NCI-H1417 treated with DMSO at 0.1 percent for 48 hours (cell line): ENCODE measurements around the gene ZCCHC9.
"Not testable (repeated sequence)": the region's sequence is repeated elsewhere in the genome, so short reads cannot be mapped to it uniquely, and the experiment has no call there.

Experiments
- DNase-seq: peaks from one replicate; lab custom pipeline; 2025; lab: John Stamatoyannopoulos, UW

The ZCCHC9 gene

GRCh38 chr5:81308836-81309235, 7.4 kb downstream of the ZCCHC9 start:
- DNase-seq: no peak

- DNase-seq: no peak
These were observed 9.1 kb downstream of the ZCCHC9 start for GRCh38 chr5:81310402-81311063.

DNA sequence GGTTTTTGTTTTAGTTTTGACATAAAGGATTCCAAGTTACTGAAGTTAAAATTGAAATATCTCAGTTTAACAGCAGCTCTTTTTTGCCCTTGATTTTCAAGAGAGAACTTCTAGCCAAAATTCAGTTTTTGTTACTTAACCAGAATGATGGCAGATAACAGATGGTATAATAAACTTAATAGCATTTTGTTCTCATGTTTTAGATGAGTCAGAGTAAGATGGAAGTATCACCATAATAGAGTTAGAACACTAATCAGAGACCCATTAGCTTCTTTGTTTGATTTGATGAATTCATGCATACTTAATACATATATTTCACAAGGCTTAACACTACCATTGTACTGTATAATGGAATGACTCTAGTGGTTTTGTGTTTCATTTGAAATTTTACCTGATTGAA, 11.9 kb downstream of the ZCCHC9 start:
- DNase-seq: no peak

- DNase-seq: no peak
These were observed 12.3 kb downstream of the ZCCHC9 start for GRCh38 chr5:81313686-81314085.

GRCh38 chr5:81314581-81314980, 13.2 kb downstream of the ZCCHC9 start:
- DNase-seq: no peak

DNA sequence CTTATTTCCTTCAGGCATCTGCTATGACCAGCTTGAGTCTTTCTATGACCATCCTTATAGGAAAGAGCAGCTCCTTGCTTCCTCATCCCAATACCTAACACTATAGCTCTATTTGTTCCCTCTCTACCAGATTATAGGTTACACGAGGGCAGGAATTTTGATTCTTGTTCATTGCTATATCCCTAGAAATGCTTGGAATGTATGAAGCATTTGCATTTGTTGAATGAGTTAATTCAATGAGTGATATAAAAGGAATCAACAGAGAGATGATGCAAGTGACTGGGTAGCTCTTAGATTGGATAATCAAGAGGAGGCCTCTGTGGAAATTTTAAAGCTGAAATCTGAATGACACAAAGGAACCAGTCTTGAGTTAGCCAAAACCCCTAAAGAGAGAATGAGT, 13.9 kb downstream of the ZCCHC9 start:
- no peak for DNase-seq

DNA sequence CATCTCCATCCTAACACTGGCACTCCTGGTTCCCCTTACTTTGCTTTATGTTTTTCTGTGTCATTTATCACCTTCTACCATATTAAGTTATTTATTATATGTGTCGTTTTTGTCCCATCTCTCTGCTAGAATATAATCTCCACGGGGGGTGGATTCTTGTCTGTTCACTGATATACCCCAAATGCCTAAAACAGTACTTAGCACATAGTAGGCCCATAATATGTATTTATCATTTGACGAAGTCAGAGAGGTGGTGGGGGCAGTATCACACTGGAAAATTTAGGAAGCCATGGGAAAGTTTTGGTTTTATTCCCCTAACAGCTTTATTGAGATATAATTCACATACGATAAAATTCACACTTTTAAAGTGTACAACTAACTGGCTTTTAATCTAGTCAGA, 14.4 kb downstream of the ZCCHC9 start:
- DNase-seq: no peak

DNA sequence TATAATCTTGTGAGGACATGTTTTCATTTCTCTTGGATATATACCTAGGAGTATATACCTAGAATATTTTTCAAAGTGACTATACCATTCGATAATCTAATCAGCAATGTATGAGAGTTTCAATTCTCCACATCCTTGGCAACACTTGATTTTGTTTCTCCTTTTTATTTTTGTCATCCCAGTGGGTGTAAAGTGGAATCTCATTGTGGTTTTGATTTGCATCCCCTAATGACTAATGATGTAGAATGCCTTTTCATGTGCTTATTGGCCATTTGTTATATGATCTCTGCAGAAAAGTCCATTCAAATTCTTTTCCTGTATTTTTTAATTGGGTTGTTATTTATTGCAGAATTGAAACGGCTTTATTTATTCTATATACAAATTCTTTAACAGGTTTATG, 15.2 kb downstream of the ZCCHC9 start:
- DNase-seq: no peak

DNA sequence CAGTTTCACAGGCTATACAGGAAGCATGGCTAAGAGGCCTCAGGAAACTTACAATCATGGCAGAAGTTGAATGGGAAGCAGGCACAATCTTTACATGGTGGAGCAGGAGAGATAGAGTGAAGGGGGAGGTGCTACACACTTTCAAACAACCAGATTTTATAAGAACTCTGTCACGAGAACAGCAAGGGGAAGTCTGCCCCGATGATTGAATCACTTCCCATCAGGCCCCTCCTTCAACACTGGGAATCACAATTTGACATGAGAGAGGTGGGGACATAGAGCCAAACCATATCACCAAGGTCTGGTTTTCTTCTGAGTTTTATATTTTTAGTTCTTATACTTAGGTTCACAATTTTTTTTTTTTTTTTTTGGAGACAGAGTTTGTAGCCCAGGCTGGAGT, 16.1 kb downstream of the ZCCHC9 start:
- no peak for DNase-seq

- DNase-seq: no peak
These were observed 25.2 kb downstream of the ZCCHC9 start for GRCh38 chr5:81326554-81326953.

DNA sequence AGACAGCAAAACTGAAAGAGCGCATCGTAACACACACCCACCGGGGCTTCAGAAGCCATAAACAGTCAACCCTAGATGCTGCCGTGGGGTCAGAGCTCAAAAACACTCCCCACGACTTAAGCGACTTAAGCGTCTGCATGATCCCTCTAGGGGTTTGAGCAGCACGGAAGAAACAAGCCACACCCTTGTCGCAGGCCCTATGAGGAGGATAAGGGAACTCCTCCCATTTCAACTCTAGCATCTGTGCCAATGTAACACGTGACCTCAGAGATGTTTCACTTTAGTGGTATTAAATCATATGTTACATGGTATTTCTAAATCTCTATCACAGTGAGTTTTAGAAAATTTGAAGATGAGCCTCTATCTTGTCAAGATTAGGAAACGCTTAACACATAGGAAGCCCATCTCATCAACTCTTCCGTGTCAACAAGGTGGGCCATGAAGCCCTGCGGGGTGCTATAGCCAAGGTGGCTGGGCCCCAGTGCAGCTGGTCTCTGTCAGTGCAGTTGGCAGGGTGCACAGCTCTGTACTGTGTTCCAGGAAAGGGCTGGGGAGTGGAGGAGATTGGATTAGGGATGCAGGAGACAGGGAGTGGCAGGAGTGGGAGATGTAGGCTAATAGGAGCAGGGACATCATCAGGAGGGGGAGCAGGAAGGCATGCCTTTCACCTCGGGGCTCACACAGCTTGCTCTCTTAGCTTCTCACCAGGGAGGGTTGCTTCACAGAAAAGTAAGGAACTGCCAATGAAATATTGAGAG, 33.1 kb downstream of the ZCCHC9 start:
- DNase-seq: no peak

DNA sequence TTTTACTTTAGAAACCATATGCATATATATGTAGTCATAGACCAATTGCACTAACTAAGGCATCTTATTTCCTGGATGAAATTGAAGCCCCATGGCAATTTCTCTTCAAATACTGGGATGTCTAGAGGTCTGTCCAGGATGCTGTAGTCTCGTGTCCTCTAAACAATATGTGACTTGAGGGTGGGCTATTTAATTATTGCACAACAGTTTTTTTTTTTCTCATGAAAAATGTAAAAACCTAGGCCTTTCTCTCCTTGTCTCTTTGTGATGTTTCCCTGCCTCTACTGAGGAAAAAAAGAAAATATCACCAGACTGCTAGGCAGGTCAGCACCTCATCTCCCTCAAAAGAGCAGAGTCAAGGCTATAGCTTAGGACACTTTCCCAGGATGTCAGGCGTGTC, 34.6 kb downstream of the ZCCHC9 start:
- no peak for DNase-seq

DNA sequence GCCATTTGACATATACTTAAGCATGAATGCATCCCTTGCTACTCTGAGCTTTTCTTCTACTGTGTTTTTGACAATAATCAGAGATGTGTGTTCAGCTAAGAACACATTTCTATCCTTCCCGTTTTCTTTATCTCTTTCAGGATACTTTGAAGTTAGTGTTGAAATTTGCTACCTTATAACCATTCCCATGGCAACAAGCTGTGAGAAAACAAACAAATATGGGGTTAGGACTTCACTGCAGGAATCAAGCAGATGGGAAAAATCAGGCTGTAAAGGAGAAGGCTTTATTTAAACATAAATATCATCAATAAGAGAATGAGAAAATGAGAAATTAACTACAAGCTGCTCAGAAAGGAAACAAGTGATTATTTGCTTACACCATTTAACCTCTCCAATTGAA, 35.2 kb downstream of the ZCCHC9 start:
- DNase-seq: no peak

- no peak for DNase-seq
These were observed 36.4 kb downstream of the ZCCHC9 start for GRCh38 chr5:81337803-81338202.

- DNase-seq: not testable (repeated sequence)
These were observed 36.8 kb downstream of the ZCCHC9 start for GRCh38 chr5:81338213-81338612.

- DNase-seq: no peak
These were observed 43.3 kb downstream of the ZCCHC9 start for GRCh38 chr5:81344736-81345135.

- no peak for DNase-seq
These were observed 44.1 kb downstream of the ZCCHC9 start for GRCh38 chr5:81345411-81346003.

DNA sequence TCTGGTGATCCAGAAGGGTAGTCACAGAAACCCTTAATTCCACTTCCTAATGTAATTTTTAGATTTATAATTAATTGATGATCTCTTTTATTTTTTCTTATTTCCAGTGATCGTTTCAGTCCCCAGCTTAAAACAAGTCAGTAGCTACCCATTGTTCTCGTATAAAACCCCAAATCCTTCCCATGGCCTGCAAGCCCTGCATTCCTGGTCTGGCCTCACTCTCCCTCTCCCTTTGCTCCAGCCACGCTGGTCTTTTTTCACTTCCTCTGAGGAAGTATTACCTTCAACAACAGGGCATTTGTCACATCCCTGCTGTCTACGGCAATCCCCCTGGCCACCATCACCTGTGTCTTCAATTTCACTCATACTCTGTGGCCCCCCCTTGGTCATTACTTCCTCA, 47.8 kb downstream of the ZCCHC9 start:
- no peak for DNase-seq

- no peak for DNase-seq
These were observed 49.1 kb downstream of the ZCCHC9 start for GRCh38 chr5:81350507-81350906.

GRCh38 chr5:81353189-81353588, 51.8 kb downstream of the ZCCHC9 start:
- DNase-seq: no peak

DNA sequence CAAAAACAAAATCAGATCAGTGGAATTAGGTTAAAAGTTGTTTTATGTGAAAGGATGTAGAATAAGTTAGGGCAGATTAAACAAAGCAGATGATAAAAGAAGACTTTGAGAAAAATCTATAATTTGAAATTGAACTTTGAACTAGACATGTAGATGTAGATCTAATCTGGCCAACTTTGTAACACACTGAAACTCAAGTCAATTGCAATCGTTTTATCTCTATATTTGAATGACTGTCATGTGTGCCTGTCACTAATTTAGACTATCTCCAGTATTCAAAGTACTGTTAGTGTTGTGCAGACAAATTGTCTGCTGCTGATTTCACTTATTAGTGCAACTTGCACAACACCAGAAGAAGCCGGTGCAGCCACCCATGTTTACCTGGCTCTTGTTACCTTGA, 52.7 kb downstream of the ZCCHC9 start:
- no peak for DNase-seq

GRCh38 chr5:81355291-81356251, 54.2 kb downstream of the ZCCHC9 start:
- no peak for DNase-seq
